GM10248 (cell line): ENCODE measurements around the gene KPRP.

ENCODE experiments used
- CTCF ChIA-PET: fragments of 300-600 bp; sonication (Branson Sonifier 250); formaldehyde crosslinking; extraction: SDS; loops from one replicate; lab custom pipeline; 2021; ENCODE audit warnings: antibody characterized with exemption; lab: Yijun Ruan, JAX
- POLR2A ChIA-PET: fragments of 350-650 bp; sonication (Branson Sonifier 250); formaldehyde crosslinking; extraction: SDS; loops from one replicate; lab custom pipeline; 2020; ENCODE audit warnings: antibody characterized with exemption; lab: Yijun Ruan, JAX
- DNase-seq: peaks from one replicate; pipeline ENCODE4 v3.0.0; 2012; ENCODE audit errors: extremely low spot score
- TF ChIP-seq, protein P1 (sequence below): IDR thresholded peaks from 2 replicates; pipeline ENCODE4 v1.5.1; 2012; ENCODE audit warnings: mild to moderate bottlenecking, low read depth; ENCODE audit errors: extremely low read depth, missing control alignments, control extremely low read depth

KPRP gene

DNA sequence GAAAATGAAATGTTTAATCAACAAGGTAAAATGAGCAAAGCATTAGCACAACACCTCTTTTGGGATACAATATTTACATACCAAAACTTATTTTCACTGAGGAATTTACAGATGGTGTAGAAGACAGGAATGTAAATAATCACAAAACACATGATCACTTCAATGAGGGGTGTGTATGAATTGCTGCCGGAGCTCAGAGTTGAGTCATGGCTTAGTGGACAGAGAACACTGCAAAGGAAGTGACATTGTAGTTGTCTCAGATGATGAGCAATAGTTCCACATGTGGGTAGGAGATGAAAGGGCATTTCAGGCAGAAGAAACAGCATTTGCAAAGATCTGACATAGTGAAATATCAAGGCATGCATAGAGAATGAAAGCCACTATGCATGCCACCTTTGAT, 5.6 kb upstream of the KPRP start:
- CTCF ChIA-PET = no interaction called here

DNA sequence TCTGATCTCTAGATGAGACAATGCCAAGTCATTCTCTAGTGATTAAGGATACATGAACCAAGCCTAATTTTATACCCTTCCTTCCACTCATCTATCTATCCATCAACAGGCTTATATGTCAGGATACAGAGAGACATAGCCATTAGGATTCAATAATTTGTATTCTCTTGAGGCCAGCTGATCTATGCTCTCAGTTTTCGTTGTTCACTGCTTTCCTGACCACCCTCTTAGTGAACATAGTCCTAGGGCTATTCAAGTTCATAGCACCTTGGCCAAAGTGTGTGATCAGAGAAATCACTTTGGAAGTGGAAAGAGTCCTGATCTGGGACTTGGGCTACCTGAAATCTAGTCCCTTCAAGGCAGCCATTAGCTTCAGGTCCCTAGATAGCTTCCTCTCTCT, 4.2 kb upstream of the KPRP start:
- no peak for DNase-seq
- POLR2A ChIA-PET = no interaction called here
- CTCF ChIA-PET = interaction anchor here (1.5 kb wide), 1 partner anchor 117 kb away, joined by 4 read pairs; no protein-coding TSS in a partner anchor
- TF ChIP-seq, protein P1, sequence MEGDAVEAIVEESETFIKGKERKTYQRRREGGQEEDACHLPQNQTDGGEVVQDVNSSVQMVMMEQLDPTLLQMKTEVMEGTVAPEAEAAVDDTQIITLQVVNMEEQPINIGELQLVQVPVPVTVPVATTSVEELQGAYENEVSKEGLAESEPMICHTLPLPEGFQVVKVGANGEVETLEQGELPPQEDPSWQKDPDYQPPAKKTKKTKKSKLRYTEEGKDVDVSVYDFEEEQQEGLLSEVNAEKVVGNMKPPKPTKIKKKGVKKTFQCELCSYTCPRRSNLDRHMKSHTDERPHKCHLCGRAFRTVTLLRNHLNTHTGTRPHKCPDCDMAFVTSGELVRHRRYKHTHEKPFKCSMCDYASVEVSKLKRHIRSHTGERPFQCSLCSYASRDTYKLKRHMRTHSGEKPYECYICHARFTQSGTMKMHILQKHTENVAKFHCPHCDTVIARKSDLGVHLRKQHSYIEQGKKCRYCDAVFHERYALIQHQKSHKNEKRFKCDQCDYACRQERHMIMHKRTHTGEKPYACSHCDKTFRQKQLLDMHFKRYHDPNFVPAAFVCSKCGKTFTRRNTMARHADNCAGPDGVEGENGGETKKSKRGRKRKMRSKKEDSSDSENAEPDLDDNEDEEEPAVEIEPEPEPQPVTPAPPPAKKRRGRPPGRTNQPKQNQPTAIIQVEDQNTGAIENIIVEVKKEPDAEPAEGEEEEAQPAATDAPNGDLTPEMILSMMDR = no peak

More for the DNA sequence above, 5.6 kb upstream of the KPRP start:
- TF ChIP-seq, protein P1 = no peak
- POLR2A ChIA-PET = no interaction called here
- no peak for DNase-seq

DNA sequence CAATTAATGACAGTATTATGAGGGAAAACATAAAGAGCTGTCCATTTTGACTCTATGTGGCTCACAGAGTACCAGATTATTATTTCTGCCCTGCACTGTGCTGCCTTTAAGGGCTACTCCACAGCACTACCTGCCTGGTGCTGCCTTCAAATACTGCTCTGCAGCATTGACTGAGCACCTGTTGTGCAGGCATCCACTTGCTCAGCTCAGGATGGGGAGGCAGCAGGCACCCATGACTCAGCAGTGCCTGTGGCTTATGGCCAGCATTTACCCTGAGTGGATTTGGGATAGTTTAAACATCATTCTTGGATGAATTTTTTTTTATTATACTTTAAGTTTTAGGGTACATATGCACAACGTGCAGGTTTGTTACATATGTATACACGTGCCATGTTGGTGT, 953 bp upstream of the KPRP start:
- TF ChIP-seq, protein P1 = no peak
- CTCF ChIA-PET = no interaction called here
- no peak for DNase-seq
- POLR2A ChIA-PET = no interaction called here

DNA sequence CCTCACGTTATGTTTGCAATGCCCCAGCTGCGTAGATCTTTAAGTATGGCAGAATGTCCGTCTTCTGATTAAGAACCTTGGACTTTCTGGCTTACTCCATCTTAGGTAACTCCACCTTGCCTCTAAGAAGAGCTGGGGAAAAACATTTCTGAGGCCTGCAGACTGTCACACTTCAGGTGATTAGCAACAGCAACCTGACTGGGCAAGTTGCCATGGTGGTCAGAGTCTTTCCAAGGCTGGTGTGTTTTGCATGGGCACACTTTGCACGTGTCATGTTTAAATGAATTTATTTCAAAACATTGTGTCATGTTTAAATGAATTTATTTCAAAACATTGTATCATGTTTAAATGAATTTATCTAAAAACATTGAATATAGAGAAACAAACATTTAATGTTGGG, 811 bp downstream of the KPRP start:
- TF ChIP-seq, protein P1 = no peak
- ChIA-PET POLR2A (no interaction called here), CTCF (interaction anchor here (2.1 kb wide), 1 partner anchor 19 kb away, joined by 5 read pairs; no protein-coding TSS in a partner anchor)
- no peak for DNase-seq

DNA sequence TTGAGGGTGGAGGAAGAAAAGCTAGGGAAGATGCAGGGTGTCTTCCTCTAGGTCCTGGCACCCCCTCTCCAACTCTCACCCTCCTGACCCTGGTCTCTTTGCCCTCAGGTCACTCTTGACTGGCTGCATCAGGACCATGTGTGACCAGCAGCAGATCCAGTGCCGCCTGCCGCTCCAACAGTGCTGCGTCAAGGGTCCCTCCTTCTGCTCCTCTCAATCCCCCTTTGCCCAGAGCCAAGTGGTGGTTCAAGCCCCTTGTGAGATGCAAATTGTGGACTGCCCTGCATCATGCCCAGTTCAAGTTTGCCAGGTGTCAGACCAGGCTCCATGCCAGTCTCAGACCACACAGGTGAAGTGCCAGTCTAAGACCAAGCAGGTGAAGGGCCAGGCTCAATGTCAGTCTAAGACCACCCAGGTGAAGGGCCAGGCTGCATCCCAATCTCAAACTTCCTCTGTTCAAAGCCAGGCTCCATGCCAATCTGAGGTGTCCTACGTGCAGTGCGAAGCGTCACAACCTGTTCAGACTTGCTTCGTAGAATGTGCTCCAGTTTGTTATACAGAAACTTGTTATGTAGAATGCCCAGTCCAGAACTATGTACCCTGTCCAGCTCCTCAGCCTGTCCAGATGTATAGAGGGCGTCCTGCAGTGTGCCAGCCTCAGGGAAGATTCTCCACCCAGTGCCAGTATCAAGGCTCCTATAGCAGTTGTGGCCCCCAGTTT, 1.8 kb downstream of the KPRP start:
- no peak for DNase-seq
- TF ChIP-seq, protein P1 = no peak
- CTCF ChIA-PET = interaction anchor here (0.8 to 2.1 kb wide), 2 partner anchors 15 to 18 kb away, joined by 3 to 5 read pairs; no protein-coding TSS in a partner anchor
- POLR2A ChIA-PET = no interaction called here

DNA sequence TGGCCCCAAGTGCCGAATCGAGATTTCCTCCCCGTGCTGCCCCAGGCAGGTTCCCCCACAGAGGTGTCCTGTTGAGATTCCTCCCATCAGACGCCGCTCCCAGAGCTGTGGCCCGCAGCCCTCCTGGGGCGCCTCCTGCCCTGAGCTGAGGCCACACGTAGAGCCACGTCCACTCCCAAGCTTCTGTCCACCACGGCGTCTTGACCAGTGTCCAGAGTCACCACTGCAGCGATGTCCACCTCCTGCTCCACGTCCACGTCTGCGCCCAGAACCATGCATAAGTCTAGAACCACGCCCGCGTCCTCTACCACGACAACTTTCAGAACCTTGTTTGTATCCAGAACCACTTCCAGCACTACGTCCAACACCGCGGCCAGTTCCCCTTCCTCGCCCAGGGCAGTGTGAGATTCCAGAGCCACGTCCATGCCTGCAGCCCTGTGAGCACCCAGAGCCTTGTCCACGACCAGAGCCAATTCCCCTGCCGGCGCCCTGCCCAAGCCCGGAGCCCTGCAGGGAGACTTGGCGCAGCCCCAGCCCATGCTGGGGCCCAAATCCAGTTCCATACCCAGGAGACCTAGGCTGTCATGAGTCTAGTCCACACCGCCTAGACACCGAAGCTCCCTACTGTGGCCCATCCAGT, 2.8 kb downstream of the KPRP start:
- CTCF ChIA-PET = interaction anchor here (0.8 to 2.1 kb wide), 2 partner anchors 16 to 17 kb away, joined by 3 to 5 read pairs; no protein-coding TSS in a partner anchor
- TF ChIP-seq, protein P1 = no peak
- DNase-seq = no peak
- POLR2A ChIA-PET = no interaction called here
